Activated T-helper 2 cell treated with anti-CD3 and anti-CD28 coated beads, Interferon-gamma antibody, Interleukin-2, Interleukin-4, amounts not matched to agents 10 μg/mL and 5 μg/mL and 100 μg/mL, durations not matched to agents 14 hours and 24 hours and 36 hours (primary cell): Measurements from ENCODE around the gene ALKBH3. TPM values are rescaled to one million over a fixed set of nuclear protein-coding genes. Genes with fewer than 3 reads are reported as not detected.

Experiments
- DNase-seq: peaks from one replicate; pipeline ENCODE4 v3.0.0; 2021; ENCODE audit warnings: low spot score
- H3K27ac Mint-ChIP-seq: one replicate; pipeline ENCODE4 v1.8.0; 2021; ENCODE audit warnings: mixed read lengths
- H3K27me3 Mint-ChIP-seq: one replicate; pipeline ENCODE4 v1.8.0; 2021; ENCODE audit warnings: low read depth, mixed read lengths
- H3K36me3 Mint-ChIP-seq: one replicate; pipeline ENCODE4 v1.8.0; 2021; ENCODE audit warnings: low read depth, mixed read lengths
- H3K4me1 Mint-ChIP-seq: one replicate; pipeline ENCODE4 v1.8.0; 2021; ENCODE audit warnings: low read depth, mixed read lengths
- H3K4me3 Mint-ChIP-seq: one replicate; pipeline ENCODE4 v1.8.0; 2021; ENCODE audit warnings: low read depth, mild to moderate bottlenecking, moderate library complexity, mixed read lengths
- H3K9me3 Mint-ChIP-seq: one replicate; pipeline ENCODE4 v1.8.0; 2021; ENCODE audit warnings: mixed read lengths
- intact Hi-C: fragments of 100-400 bp; cut with micrococcal nuclease; formaldehyde crosslinking; loops from one replicate; pipeline ENCODE4 v1.15.1; 2023
- total RNA-seq: library from RNA; stranded (reverse); gene quantifications from 2 replicates; pipeline ENCODE4 v1.2.3, GENCODE V29; 2022

The ALKBH3 gene
- total RNA-seq, 1 donor from 2014 or later: 32.7 TPM

DNA sequence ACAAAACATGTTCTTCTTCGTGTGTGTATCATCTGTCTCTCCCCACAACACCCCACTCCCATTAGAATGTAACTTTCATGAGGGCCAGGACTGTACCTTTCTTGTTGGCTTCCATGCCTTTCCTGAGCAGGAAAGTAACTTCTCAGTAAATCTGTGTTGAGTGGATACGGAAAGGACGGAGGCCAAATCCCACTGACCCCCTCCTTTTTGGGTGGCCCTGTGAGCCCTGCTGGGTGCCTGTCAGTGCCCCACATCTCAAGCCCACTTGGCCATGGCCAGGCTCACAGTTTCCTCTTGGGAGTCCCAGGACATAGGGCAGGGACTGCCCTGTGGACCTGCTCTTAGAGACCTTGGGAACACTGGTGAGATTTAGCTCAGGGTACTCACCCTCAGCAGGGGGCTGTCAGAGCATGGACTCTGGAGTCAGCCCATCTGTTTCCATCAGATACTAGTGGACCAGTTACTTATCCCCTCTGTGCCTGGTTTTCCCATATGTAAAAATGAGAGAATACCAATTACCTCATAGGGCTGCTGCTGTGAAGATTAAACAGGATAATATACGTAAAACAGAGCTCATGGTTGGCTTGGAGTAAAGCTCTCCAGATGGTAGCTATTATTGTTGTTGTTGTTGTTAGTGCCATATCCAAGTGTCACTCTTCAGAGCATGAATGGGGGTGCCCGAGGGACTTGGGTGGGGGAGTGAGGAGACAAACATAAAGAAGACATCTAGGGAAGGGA is 60.8 kb downstream of the ALKBH3 start:
- Mint-ChIP-seq H3K36me3 (peaks cover 3% of the 10 kb centered on the region), H3K9me3 (no peaks in the 10 kb centered on the region), H3K4me3 (peak overlapping the region; percentile 82), H3K4me1 (peaks cover 13% of the 10 kb centered on the region), H3K27ac (peak overlapping the region; percentile 38), H3K27me3 (peaks cover 59% of the 10 kb centered on the region)
- DNase-seq: no peak
- intact Hi-C loops: loop anchor here (5.0 kb wide), 2 partner anchors 109 to 376 kb away; no protein-coding TSS in a partner anchor

DNA sequence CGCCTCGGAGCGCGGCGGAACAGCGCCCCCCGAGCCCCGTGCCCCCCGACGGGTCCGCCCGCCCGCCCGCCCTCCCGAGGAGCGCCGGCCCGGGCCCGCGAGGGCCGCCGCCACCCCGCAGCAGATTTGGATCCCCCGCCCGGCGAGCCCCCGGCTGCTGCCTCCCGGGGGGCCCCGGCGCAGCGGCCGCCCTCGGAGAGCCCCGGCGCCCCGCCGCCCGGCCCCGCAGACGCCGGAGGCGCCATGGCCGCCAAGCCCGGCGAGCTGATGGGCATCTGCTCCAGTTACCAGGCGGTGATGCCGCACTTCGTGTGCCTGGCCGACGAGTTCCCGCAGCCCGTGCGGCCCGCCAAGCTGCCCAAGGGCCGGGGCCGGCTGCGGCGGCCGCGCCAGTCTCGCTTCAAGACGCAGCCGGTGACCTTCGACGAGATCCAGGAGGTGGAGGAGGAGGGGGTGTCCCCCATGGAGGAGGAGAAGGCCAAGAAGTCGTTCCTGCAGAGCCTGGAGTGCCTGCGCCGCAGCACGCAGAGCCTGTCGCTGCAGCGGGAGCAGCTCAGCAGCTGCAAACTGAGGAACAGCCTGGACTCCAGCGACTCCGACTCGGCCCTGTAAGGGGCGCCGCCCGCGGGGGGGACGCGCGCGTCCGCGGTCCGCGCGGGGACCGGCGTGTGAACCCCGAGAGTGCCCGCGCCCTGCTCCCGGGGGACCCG is 62.2 kb downstream of the ALKBH3 start:
- Mint-ChIP-seq H3K36me3 (peaks cover 3% of the 10 kb centered on the region), H3K4me1 (peaks cover 13% of the 10 kb centered on the region), H3K27ac (no peak overlapping the region), H3K9me3 (no peaks in the 10 kb centered on the region), H3K27me3 (peaks cover 66% of the 10 kb centered on the region), H3K4me3 (peak overlapping the region; percentile 58)
- no peak for DNase-seq
- intact Hi-C loops: loop anchor here (2.0 to 5.0 kb wide), 3 partner anchors 111 to 374 kb away; no protein-coding TSS in a partner anchor

DNA sequence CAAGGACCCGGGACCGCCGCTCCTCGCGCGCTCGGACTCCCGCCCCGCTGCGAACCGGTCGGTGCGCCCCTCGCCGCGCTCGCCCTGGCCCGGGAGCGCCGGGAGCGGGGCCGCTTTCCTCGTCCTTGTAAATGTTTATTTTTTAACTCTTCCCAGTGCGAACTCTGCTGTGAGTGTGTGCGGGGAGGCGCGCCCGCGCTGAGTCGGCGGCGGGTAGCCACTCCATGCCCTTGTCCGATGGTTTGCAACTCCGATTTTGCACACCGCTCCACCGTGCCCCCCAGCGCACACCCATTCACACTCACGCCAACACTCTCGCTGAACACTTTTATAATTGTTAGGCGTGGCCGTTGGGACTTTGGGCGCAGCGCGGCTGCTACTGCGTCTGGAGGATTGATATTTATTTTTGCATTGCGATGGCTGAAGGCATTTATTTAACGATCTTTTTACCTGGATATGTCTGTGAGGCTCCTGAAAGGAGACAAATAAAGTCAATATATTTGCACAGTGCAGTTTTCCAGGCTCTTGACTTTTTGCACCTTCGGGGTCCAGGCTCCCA is 62.8 kb downstream of the ALKBH3 start:
- no peak for DNase-seq
- intact Hi-C loops: loop anchor here (2.0 to 5.0 kb wide), 3 partner anchors 111 to 374 kb away; no protein-coding TSS in a partner anchor
- peaks cover 13% of the 10 kb centered on the region for H3K4me1 Mint-ChIP-seq
- H3K27me3 Mint-ChIP-seq: peaks cover 65% of the 10 kb centered on the region
- peaks cover 3% of the 10 kb centered on the region for H3K36me3 Mint-ChIP-seq
- H3K9me3 Mint-ChIP-seq: no peaks in the 10 kb centered on the region
- H3K4me3 Mint-ChIP-seq: peak overlapping the region; percentile 89
- peak overlapping the region; percentile 53 for H3K27ac Mint-ChIP-seq

DNA sequence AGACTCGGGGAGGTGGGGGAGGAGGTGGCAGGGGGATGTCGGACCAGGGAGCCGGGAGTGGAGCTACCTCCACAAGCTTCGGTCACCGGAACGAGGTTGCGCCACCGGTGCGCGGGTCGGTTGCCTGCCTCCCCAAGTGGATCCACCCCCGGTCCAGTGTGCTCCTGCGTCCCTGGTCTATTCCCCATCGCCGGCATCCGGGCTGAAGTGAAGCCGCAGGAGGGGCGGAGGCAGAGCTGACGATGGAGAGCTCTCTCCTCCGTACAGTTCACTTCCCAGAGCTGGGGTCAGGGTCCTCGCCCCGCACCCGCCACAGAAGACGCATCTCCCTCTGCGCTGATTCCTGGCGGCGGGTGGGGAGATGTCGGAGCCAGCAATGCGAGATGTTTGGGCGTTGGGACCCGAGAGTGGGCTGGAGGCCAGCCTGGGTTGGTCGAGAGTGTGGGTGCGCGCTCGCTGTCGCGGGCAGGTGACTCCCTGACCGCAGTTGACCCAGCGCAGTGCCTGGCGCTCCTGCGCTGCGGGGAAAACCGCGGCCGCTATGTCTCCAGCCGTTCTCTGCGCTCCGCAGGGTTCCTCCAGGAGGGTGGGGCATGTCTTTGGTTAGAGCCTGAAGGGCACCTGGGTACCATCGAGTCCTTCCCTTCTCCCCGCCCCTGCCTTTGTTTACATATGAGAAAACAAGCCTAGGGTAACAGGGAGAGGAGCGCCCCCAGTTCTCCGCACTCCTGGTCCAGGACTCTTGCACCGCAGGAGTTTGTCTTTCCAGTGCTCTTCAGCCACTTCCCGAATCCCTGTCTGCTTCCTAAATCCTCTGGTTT is 63.5 kb downstream of the ALKBH3 start:
- intact Hi-C loops: loop anchor here (1.0 to 5.0 kb wide), 4 partner anchors 54 to 373 kb away; no protein-coding TSS in a partner anchor
- peak; percentile 12 for DNase-seq
- peaks cover 13% of the 10 kb centered on the region for H3K4me1 Mint-ChIP-seq

DNA sequence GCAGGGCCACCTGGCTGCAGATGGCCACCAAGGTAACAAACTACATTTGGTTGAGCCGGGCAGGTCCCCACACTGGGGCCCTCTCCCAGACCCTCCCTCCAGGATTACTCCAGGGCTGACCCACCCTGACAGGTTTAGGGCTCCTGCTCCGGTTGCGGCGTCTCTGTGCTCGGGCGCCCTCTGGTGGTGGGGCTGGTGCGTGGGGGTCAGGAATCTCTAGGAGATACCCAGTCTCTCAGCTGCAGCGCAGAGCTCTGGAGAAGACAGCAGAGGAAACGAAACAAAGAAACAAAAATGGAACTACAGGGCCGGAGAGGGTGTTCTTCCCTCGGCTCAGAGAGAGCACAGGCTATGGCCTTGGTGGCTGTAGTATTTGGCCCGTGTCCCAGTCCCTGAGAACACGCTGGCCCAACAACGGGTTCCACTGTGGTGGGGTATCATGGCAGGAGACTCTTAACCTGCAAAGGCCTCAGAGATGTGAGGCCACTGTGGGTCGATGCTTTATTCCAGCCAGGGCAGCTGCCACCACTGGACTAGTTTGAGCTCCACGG is 64.2 kb downstream of the ALKBH3 start:
- peak; percentile 53 for DNase-seq
- peak overlapping the region; percentile 89 for H3K4me3 Mint-ChIP-seq
- peaks cover 59% of the 10 kb centered on the region for H3K27me3 Mint-ChIP-seq
- H3K27ac Mint-ChIP-seq: no peak overlapping the region
- no peaks in the 10 kb centered on the region for H3K9me3 Mint-ChIP-seq
- peaks cover 3% of the 10 kb centered on the region for H3K36me3 Mint-ChIP-seq
- intact Hi-C loops: loop anchor here (1.0 to 5.0 kb wide), 3 partner anchors 55 to 372 kb away; no protein-coding TSS in a partner anchor
- H3K4me1 Mint-ChIP-seq: peaks cover 13% of the 10 kb centered on the region

More for the DNA sequence above, 63.5 kb downstream of the ALKBH3 start:
- H3K27me3 Mint-ChIP-seq: peaks cover 63% of the 10 kb centered on the region
- peaks cover 3% of the 10 kb centered on the region for H3K36me3 Mint-ChIP-seq
- H3K9me3 Mint-ChIP-seq: no peaks in the 10 kb centered on the region
- peak overlapping the region; percentile 89 for H3K4me3 Mint-ChIP-seq
- H3K27ac Mint-ChIP-seq: peak overlapping the region; percentile 53

DNA sequence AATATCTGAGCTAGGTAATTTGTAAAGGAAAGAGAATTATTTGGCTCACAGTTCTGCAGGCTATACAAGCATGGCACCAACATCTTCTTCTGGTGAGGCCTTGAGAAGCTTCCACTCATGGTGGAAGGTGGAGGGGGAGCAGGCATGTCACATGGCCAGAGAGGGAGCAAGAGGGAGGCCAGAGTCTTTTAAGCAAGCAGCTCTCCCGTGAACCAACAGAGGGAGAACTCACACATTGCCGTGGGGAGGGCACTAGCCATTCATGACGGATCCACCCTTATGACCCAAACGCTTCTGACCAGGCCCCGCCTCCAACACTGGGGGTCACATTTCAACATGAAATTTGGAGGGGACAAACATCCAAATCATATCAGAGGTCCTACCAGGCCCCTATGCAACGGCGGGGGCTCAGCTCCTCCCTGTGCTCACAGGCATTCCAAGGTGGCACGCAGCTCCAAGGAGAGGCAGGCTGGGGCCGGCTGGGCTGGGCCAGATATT is 66.4 kb downstream of the ALKBH3 start:
- H3K9me3 Mint-ChIP-seq: no peaks in the 10 kb centered on the region
- H3K27ac Mint-ChIP-seq: no peak overlapping the region
- no peak for DNase-seq
- peaks cover 3% of the 10 kb centered on the region for H3K36me3 Mint-ChIP-seq
- peaks cover 11% of the 10 kb centered on the region for H3K4me1 Mint-ChIP-seq
- intact Hi-C loops: no loop called here
- H3K27me3 Mint-ChIP-seq: peaks cover 47% of the 10 kb centered on the region
- no peak overlapping the region for H3K4me3 Mint-ChIP-seq

DNA sequence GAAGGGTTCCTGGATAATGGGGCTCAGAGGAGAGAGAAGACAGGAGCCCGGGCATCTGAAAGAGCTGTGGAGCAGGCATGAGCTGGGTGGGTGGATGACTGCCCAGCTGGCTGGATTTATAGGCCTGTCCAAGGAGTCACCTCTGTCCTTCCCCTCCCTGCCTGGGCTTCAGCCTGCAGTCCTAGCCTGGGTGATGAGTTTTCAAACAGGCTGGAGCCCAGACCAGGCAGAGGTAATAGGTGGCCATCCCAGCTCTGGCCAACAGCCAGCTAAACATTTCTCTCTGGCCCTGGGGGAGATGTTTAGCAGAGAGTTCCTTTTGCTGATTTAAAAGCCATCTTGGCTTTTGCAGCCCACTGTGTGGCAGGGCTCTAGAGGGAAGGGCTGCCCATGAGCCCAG is 67.2 kb downstream of the ALKBH3 start:
- H3K9me3 Mint-ChIP-seq: no peaks in the 10 kb centered on the region
- no peak overlapping the region for H3K27ac Mint-ChIP-seq
- DNase-seq: no peak
- H3K4me3 Mint-ChIP-seq: no peak overlapping the region
- intact Hi-C loops: no loop called here
- H3K36me3 Mint-ChIP-seq: peaks cover 3% of the 10 kb centered on the region
- H3K27me3 Mint-ChIP-seq: peaks cover 48% of the 10 kb centered on the region
- peaks cover 11% of the 10 kb centered on the region for H3K4me1 Mint-ChIP-seq

DNA sequence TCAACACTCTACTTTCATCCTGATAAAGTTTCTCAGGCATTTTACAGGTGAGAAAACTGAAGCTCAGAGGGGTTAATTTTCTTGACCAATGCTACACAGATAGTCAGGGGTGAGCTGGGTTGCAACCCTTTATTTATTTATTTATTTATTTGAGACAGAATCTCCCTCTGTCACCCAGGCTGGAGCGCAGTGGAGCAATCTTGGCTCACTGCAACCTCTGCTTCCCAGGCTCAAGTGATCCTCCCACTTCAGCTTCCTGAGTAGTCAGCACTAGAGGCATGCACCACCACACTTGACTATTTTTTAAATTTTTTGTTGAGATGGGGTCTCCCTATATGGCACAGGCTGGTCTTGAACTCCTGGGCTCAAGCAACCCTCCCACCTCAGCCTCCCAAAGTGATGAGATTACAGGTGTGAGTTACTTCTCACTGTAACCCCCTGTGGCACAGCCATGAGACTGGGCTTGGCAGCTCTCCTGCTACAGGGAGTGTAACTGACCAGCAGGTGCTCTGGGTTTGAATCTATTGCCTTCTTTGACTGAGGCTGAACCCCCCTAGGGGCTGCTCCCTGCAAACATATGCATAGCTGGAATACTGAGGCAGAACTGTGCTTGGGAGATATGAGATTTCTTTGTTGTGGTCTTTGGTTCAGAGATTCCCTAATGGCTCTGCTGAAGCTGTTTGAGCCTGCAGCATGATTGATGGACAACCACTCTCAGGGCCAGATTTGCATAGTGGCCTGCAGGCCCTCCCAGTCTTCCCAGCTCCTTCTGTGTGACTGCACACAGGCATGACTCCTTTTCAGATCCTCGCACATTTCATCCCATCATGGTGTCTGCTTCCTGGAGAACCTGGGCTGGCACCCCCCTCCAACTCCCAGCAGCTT is 68.0 kb downstream of the ALKBH3 start:
- DNase-seq: no peak
- H3K4me3 Mint-ChIP-seq: no peak overlapping the region
- intact Hi-C loops: no loop called here
- H3K4me1 Mint-ChIP-seq: peaks cover 8% of the 10 kb centered on the region
- no peaks in the 10 kb centered on the region for H3K9me3 Mint-ChIP-seq
- H3K27ac Mint-ChIP-seq: no peak overlapping the region
- peaks cover 46% of the 10 kb centered on the region for H3K27me3 Mint-ChIP-seq
- H3K36me3 Mint-ChIP-seq: peaks cover under 1% of the 10 kb centered on the region

DNA sequence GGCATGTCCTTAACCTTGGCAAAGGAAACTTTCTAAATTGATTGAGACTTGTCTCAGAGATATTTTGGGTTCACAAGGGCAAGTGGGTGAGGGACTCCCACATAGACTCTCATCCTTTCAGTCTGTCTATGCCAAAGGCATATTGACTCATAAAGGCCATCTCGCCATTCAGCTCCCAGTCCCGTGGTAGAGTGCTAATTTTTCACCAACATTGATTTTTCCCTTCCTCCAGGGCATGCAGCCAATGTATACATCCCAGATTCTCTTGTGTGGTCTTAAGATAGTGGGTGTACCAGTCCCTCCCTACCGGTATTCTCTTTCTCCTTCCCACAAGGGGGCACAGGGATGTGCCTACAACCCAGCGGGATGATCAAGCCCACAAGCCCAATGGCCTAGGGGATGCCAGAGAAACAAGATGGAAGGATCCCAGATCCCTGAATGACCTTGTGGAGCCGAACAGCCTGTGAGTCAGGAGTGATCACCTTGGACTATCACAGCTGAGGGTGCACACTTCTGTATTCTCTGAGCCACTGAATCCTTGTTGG is 69.8 kb downstream of the ALKBH3 start:
- Mint-ChIP-seq H3K9me3 (no peaks in the 10 kb centered on the region), H3K4me1 (no peaks in the 10 kb centered on the region), H3K4me3 (no peak overlapping the region), H3K27me3 (peaks cover 30% of the 10 kb centered on the region), H3K36me3 (no peaks in the 10 kb centered on the region), H3K27ac (no peak overlapping the region)
- intact Hi-C loops: no loop called here
- no peak for DNase-seq

DNA sequence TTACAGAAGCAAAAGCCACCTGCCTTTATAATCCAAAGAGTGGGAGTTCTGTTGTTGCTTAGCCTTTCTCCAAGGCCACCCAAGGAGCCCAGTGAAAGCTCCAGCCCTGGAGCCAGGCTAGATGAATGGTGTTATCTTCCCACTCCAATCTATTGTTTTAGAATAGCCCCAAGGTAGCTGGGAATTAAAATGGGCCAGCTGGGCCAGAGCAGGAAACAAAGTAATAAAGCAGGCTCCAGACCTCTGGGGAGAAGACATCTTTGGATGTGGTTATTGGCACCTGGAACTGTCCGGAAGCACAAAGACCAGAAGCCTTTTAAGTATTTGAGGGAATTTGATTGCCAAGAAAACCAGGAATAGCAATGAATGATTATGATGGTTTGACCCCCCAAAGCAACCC is 70.6 kb downstream of the ALKBH3 start:
- H3K27ac Mint-ChIP-seq: no peak overlapping the region
- H3K36me3 Mint-ChIP-seq: no peaks in the 10 kb centered on the region
- no peaks in the 10 kb centered on the region for H3K9me3 Mint-ChIP-seq
- no peak overlapping the region for H3K4me3 Mint-ChIP-seq
- intact Hi-C loops: no loop called here
- no peaks in the 10 kb centered on the region for H3K4me1 Mint-ChIP-seq
- DNase-seq: no peak
- peaks cover 26% of the 10 kb centered on the region for H3K27me3 Mint-ChIP-seq

DNA sequence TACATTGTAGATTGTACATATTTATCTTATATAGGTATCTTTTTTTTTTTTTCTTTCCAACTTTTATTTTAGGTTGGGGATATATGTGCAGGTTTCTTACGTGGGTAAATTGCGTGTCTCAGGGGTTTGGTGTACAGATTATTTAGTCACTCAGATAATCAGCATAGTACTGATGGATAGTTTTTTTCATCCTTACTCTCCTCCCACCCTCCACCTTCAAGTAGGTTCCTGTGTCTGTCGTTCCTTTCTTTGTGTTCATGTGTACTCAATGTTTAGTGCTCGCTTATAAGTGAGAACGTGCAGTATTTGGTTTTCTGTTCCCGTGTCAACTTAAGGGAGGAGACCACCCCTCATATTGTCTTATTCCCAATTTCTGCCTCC is 71.4 kb downstream of the ALKBH3 start:
- no peaks in the 10 kb centered on the region for H3K9me3 Mint-ChIP-seq
- peaks cover 22% of the 10 kb centered on the region for H3K27me3 Mint-ChIP-seq
- intact Hi-C loops: no loop called here
- H3K27ac Mint-ChIP-seq: no peak overlapping the region
- H3K4me3 Mint-ChIP-seq: no peak overlapping the region
- DNase-seq: no peak
- H3K4me1 Mint-ChIP-seq: no peaks in the 10 kb centered on the region
- no peaks in the 10 kb centered on the region for H3K36me3 Mint-ChIP-seq
